ENCODE measurements around the gene WDR86. TPM values are rescaled to one million over a fixed set of nuclear protein-coding genes. Genes with fewer than 3 reads are reported as not detected.

The WDR86 gene
- total and polyA plus RNA-seq, 8 donors: 0.85 to 24.1 (median 19.5) TPM

GRCh38 chr7:151392002-151392401, 17.8 kb downstream of the WDR86 start:
- intact Hi-C loops (cut with DNase I): no loop called here
- Histone ChIP-seq H3K27ac (no peak overlapping the region), H3K4me1 (no peaks in the 10 kb centered on the region), H3K9me3 (no peaks in the 10 kb centered on the region), H3K36me3 (no peaks in the 10 kb centered on the region), H3K4me3 (no peak overlapping the region), H3K27me3 (peaks cover 0 to 45% of the 10 kb centered on the region in 2 donors)
- TF ChIP-seq CTCF (IDR thresholded peaks at IDR 0.05): no peak
- peak in 1 of 4 donors; percentile 77 for DNase-seq
- ATAC-seq: no peak

DNA sequence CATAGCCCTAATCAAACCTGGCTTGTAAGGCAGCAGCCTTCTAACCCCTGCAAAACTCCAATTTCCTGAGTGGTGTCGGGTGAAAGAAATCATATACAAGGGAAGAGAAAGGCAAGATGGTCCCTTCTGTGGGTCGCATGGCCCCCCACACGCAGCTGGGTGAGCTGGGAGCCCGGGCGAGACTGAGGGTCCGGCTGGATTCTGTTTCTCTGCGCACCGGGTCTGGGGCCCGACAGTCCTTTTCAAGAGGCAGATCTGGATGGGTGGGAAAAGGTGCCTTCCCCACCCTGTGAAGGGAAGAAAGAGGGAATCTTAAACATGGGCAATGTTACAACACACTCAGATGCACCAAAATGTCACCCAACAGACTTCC, 18.5 kb downstream of the WDR86 start:
- Histone ChIP-seq H3K36me3 (no peaks in the 10 kb centered on the region), H3K27me3 (peaks cover 0 to 50% of the 10 kb centered on the region in 2 donors), H3K27ac (no peak overlapping the region), H3K4me3 (no peak overlapping the region), H3K9me3 (no peaks in the 10 kb centered on the region), H3K4me1 (no peaks in the 10 kb centered on the region)
- ATAC-seq (no peak), DNase-seq (peak in 1 of 4 donors; percentile 34)
- no peak for TF ChIP-seq CTCF (IDR thresholded peaks at IDR 0.05)
- intact Hi-C loops (cut with DNase I): no loop called here

DNA sequence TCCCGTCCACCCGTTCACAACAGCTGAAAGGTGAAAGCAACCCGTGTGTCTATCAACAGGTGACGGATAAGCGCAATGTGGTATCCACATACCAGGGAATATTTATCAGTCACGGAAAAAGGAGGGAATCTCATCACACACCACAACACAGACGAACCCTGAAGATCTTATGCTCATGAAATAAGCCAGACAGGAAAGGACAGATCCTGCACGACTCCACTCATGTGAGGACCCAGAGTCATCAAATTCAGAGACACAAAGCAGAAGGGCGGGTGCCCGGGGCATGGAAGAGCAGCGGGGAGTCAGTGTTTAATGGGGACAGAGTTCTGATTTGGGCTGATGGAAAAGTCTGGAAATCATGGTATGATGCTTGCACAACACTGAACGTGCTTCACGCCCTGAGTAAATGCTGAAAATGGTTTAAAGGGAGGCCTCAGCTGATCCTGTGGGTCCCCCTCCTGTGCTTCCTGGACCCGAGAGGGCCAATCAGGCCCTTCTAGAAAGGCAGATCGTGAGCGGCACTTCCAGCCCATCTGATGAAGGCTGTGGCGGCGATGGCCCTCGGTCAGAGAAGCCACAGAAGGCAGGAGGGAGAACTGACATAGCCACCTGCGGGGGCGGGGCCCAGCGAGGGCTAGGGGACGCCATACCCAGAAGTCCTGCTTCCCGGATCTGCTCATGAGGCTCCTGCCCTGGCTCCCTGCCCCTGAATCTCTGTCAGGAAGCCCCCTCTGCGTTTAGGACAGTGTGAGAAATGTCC, 19.1 kb downstream of the WDR86 start:
- no peak overlapping the region for H3K4me3 ChIP-seq
- H3K4me1 ChIP-seq: no peaks in the 10 kb centered on the region
- DNase-seq (peak in 1 of 4 donors; percentile 61), ATAC-seq (no peak)
- intact Hi-C loops (cut with DNase I): no loop called here
- no peaks in the 10 kb centered on the region for H3K9me3 ChIP-seq
- no peak for TF ChIP-seq CTCF (IDR thresholded peaks at IDR 0.05)
- H3K36me3 ChIP-seq: no peaks in the 10 kb centered on the region
- H3K27me3 ChIP-seq: peaks cover 0 to 55% of the 10 kb centered on the region in 2 donors
- H3K27ac ChIP-seq: no peak overlapping the region

DNA sequence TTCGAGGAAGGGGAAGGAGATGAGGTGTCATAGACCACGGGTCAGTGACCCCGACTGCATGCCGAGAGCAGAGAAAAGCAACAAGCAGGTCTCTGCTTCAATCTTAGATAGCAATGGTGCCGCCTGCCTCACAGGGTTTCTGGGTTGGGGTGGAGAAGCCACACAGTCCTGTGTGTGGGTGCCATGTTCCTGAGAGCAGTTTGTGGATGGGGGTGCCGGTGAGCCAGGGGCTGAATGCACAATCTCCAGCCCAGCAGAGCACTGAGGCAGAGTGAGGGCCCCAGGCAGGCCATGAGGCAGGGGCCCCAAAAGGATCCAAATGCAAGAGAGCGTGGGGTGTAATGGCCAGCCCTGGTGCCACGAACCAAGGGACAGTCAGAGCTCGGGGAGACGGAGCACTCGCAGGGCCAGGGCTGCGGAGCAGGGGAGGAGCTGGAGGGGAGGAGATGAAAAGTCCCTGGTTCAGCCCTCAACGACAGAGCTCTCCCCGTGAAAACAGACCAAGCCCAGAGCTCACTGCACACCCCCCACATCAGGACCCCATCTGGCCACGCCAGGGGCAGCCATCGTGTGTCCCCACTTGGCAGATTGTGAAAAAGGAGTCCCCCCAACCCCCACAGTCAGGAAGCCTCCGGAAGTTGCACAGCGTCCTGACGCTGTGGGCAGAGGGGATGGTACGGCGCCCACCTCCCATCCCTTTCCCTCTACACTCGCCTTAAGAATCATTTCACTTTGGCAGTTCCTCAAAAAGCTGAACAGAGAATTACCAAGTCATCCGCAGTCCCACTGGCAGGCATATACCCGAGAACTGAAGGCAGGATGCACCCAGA, 19.9 kb downstream of the WDR86 start:
- ATAC-seq (no peak), DNase-seq (peak in 1 of 4 donors; percentile 53)
- intact Hi-C loops (cut with DNase I): no loop called here
- no peak overlapping the region for H3K4me3 ChIP-seq
- no peak for TF ChIP-seq CTCF (IDR thresholded peaks at IDR 0.05)
- H3K27ac ChIP-seq: no peak overlapping the region
- no peaks in the 10 kb centered on the region for H3K9me3 ChIP-seq
- peaks cover 0 to 63% of the 10 kb centered on the region in 2 donors for H3K27me3 ChIP-seq
- H3K36me3 ChIP-seq: no peaks in the 10 kb centered on the region
- no peaks in the 10 kb centered on the region for H3K4me1 ChIP-seq

GRCh38 chr7:151389096-151389767, 20.6 kb downstream of the WDR86 start:
- Histone ChIP-seq H3K9me3 (no peaks in the 10 kb centered on the region), H3K4me1 (no peaks in the 10 kb centered on the region), H3K27me3 (peaks cover 0 to 69% of the 10 kb centered on the region in 2 donors), H3K4me3 (no peak overlapping the region), H3K27ac (no peak overlapping the region), H3K36me3 (no peaks in the 10 kb centered on the region)
- ATAC-seq (no peak), DNase-seq (peak in 1 of 4 donors; percentile 57)
- no peak for TF ChIP-seq CTCF (IDR thresholded peaks at IDR 0.05)
- intact Hi-C loops (cut with DNase I): no loop called here
